Stimulated activated CD8-positive, alpha-beta memory T cell treated with anti-CD3 and anti-CD28 coated beads, Interleukin-15, amount 100 ng/mL, for 1 hour (primary cell): ENCODE data around the gene STRIP2.
"Not testable (repeated sequence)": the region's sequence is repeated elsewhere in the genome, so short reads cannot be mapped to it uniquely, and the experiment has no call there.

Source experiments
- DNase-seq: peaks from one replicate; pipeline ENCODE4 v3.0.0-alpha.2; 2020; ENCODE audit warnings: low read depth

The STRIP2 gene

DNA sequence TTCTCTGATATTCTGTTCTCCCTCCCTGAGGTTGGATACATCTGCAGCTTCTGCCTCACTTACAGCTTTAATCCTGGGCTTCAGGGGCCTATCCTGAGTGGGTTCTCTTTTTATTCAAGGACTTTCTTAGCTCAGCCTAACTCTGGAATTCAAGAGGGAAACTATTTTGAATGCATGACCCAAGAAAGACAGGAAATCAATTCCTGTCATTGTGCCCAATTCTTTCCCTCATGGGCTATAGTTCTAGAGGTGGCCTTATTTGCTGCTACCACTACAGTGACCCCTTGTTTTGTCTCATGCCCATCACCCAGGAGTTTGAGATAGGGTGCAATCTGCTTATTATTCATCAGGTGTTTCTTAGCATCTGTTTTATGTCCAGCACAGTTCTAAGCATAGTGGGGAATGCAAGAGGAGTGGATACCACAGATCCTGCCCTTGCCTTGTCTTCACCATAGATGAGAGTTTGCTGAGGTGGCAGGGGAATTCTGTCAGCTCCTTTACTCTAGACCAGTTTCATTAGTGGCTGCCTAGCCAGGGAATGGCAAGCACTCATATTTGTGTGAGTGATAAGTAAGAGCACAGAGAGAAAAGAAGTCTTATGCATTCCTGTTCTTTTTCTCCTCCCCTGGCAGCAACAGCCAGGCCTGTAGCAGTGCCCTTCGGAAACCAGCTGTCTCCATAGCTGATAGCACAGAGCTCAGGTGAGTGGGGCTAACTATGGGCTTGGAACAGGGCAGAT is 19.4 kb downstream of the STRIP2 start:
- no peak for DNase-seq

DNA sequence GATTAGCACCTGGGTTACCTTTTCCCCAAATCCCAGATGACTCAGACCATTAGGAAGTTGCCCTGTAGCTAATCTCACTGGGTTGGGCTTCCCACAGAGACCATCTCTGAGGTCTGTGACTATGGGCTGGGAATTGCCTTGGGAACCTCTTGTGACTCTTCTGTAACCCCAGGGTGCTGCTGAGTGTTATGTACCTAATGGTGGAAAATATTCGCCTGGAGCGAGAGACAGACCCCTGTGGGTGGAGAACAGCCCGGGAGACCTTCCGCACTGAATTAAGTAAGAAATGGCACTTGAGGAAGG is 20.0 kb downstream of the STRIP2 start:
- no peak for DNase-seq

DNA sequence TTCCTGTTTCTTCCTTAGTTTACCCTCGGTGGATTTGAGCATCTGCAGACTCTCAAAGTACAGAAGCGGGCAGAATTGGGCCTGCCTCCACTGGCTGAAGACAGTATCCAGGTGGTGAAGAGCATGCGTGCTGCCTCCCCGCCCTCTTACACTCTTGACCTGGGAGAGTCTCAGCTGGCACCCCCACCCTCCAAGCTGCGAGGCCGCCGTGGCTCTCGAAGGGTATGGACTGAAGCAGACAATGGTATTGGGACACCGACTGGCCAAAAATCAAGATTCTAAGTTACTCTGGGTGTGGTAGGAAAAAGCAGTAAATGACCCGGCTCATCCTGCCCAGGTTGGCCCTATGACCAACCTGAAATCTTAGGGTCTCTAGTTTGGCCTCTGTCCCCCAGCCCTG is 22.2 kb downstream of the STRIP2 start:
- no peak for DNase-seq

DNA sequence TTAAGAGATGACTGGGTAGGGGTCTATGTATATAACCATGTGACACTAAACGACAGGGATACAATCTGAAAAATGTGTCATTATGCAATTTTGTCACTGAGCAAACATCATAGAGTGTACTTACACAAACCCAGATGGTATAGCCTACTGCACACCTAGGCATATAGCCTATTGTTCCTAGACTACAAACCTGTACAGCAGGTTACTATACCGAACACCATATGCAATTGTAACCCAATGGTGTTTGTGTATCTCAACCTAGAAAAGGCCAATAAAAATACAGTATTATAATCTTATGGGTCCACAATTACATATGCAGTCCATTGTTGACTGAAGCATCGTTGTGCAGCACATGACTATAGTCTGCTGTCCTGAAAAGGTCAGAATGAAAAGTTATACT is 22.9 kb downstream of the STRIP2 start:
- DNase-seq: no peak

DNA sequence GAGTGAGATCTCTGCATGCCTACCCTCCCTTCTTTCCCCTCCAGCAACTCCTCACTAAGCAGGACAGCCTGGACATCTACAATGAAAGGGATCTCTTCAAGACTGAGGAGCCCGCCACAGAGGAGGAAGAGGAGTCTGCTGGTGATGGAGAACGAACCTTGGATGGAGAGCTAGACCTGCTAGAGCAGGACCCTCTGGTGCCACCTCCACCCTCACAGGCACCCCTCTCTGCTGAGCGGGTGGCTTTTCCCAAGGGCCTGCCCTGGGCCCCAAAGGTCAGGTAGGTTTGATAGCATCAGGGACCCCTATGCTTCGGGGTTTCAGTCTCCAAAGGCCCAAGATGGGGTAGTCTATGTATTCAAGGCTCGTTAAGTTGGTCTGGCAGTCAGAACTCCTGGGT is 23.9 kb downstream of the STRIP2 start:
- no peak for DNase-seq

DNA sequence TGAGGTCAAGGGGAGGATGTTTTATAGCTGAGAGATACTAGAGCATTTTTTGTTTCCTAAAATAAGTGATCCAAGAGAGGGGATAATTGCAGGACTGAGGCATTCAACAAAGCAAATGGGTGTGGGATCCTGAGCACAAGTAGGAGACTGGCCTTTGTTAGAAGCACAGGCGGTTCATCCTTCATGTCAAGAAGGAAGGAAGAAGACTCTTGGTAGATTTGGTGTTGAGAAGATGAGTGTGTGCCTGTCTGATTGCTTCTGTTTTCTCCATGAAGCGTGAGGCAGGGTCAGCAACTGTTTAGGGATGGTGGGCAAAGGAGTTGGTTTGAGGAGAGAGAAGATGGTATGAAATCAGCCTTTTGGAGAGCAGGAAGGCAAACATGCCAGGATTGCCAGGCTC is 27.6 kb downstream of the STRIP2 start:
- DNase-seq: no peak

DNA sequence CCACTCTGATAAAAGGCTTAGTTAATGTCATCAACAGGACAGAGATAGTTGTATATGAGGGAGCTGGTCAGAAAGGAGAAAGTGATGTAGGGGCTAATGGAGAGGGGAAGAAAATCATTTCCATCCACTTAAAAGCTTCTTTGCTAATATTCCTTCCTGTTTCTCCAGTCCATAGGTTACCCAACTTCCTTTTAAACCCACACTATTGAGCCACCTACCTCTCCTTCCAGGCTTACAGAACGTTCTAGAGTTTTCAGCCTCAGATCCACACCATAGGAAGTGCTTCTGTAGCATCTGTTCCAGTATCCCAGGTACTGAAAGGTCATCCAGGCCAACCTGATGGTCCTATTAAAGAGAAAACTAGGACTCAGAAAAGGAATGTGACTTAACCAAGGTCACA is 28.2 kb downstream of the STRIP2 start:
- DNase-seq: no peak

DNA sequence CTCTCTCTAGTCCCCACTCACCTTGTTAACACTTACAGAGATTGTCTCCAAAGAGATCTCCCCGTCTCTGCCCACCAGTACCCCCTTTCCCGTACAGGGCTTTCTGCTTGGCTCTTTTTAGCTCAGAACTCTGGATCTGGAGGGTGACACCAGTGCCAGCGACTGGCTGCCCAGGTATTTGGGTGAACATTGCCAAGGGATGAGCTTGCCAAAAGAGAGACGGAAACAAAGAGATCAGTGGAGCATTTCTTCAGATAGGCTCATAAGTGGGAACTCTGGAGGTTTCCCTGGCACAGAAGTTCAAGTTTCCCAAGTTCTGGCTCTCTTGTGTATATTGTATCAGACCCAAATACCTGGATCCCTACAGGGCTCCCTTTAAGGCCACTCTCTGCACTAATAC is 30.0 kb downstream of the STRIP2 start:
- no peak for DNase-seq

DNA sequence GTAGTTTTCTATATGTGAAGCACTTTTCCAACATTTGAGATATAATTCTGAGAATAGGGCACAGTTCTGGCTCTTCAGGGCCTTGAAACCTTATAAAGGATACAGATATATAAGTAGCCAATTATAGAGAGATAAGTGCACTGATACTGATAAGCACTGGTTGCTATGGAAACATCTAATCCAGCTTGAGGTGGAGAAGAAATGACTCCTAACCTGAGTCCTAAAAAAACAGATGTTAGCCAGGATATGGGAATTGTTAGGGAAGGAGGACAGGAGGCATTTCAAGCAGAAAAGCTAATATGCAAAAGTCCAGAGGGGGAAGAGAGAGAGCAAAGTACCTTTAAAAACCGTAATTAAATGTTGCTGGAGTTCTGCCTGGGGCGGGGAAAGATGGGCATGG is 30.8 kb downstream of the STRIP2 start:
- DNase-seq: no peak

DNA sequence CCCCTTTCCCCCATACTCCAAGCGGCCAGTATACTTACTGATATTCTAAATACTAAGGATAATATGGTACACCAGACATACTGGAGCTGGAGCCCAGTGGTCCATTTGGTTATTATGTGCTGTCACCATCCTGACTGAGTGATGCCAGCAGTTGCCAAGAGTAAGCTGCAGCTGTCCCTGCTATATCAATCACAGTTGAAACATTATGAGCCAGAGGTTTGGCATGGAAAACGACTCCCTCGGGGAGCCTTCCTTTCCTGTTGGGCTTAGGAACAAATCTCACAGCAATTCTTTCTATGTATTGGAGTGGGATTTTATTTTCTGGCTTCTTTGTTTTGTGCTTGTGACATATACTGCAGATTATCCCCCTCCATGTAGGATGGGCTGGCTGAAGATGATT is 32.6 kb downstream of the STRIP2 start:
- no peak for DNase-seq

DNA sequence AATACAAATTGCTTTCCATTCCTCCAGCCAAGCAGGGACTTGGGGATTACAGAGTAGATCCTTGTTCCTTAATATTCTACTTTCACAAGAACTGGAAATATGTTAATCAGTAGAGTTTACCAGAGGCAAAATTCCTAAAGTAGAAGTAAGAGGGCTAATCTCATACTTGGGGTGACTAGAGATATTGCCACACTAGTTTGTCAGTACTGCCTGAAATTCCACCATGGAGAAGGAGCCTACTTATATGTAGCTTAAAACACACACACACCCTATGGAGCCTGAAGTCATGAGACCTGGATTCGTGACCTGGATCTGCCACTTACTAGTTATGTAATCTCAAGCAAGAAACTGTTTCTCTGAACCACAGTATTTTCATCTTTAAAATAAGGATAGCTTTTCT is 33.9 kb downstream of the STRIP2 start:
- no peak for DNase-seq

DNA sequence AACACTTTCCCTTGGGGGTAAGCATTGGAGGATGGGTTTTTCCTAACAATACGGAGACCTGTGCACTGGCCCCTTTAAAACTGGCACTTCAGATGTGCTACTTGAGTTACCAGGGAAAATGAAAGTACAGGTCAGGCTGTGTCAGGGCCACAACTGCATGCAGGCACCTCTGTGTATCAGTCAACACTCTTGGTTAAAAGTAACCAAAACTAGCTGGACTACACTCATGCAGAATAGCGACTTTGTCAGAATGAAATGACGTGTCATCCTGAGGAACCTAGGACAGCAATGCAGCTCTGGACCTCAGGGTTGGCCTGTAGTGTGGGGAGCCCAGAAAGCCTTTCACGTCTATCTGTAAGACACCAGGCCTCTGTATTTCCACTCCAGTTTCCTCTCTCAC is 34.3 kb downstream of the STRIP2 start:
- DNase-seq: no peak

DNA sequence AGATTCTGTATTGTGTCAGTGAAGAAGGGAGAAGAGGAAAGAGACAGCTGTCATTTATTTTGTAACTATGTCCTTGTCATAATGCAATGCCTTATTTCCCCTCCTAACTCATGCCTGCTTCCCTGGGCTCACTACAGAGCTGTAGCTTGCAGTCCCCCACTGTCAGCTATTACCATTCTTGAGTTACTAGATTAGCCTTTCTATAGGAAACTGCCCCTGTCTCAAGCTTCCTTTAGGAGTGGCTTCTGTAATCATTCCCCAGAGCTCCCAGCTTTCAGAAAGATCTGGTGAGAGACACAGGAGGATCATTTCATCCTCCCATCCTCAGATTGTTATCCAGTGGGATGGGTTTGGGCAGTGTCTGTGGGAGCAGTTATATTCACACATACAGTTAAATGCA is 35.7 kb downstream of the STRIP2 start:
- no peak for DNase-seq

DNA sequence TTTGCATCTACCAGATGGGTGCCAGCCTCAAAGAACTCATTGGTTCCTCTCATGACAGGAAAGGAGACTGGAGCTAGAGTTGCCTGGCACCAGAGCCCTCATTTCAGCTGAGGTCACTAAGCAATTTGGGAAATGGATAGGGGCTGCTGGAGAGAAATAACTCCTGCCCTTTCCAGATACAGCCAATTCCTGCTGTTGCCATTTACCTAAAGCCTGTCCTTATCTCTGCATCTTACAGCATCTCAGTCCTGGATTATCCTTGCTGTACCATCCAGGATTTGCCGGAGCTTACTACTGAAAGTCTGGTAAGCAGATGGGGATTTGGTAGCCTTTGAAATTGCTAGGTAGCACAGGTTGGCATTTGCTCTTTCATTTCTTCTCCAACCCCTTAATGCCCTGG is 36.2 kb downstream of the STRIP2 start:
- no peak for DNase-seq

DNA sequence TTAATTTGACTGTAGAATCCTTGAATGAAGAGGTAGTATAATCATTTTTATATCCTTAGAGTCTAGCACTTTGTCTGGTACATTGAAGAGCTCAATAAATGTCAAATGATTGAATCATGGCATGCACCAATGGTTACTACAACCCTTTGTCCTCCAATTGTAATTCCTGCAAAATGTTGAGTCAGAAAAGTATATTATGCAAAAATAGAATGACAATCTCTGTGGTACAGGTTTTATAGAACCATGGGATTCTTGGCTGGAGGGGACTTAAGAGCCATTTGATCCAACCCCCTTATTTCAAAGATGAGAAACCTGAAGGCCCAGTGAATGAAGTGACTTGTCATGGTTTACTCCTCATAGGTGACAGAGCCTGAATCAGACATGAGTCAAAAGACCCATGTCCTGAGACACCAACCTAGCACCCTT is 37.2 kb downstream of the STRIP2 start:
- DNase-seq: no peak

DNA sequence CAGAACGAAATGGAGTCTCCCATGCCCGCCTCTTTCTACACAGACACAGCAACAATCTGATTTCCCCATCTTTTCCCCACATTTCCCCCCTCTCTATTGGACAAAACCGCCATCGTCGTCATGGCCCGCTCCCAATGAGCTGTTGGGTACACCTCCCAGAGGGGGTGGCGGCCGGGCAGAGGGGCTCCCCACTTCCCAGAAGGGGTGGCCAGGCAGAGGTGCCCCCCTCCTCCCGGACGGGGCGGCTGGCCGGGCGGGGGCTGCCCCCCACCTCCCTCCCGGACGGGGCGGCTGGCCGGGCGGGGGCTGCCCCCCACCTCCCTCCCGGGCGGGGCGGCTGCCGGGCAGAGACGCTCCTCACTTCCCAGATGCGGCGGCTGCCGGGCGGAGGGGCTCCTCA is 41.7 kb downstream of the STRIP2 start:
- not testable (repeated sequence) for DNase-seq

DNA sequence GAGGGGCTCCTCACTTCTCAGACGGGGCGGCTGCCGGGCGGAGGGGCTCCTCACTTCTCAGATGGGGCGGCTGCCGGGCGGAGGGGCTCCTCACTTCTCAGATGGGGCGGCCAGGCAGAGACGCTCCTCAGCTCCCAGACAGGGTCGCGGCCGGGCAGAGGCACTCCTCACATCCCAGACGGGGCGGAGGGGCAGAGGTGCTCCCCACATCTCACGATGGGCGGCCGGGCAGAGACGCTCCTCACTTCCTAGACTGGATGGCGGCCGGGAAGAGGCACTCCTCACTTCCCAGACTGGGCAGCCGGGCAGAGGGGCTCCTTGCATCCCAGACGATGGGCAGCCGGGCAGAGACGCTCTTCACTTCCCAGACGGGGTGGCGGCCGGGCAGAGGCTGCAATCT is 42.2 kb downstream of the STRIP2 start:
- DNase-seq: not testable (repeated sequence)

DNA sequence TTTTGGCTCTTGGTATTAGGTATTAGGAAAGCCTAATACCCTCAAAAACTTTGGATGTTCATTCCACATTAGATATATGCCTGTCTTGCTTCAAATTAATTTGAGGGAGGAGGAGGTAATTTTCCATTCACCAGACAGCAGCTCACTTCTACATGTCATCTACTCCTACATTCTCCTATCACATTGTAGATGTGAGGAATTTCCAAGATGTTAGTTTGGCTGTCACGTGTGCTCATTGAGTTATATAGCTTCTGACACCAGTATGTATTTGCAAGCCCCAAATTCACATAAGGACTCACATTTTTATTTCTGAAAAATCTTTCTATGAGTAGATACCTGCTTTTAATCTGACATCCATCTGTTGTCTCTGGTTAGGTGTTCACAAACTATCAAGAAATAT is 45.6 kb downstream of the STRIP2 start:
- no peak for DNase-seq

DNA sequence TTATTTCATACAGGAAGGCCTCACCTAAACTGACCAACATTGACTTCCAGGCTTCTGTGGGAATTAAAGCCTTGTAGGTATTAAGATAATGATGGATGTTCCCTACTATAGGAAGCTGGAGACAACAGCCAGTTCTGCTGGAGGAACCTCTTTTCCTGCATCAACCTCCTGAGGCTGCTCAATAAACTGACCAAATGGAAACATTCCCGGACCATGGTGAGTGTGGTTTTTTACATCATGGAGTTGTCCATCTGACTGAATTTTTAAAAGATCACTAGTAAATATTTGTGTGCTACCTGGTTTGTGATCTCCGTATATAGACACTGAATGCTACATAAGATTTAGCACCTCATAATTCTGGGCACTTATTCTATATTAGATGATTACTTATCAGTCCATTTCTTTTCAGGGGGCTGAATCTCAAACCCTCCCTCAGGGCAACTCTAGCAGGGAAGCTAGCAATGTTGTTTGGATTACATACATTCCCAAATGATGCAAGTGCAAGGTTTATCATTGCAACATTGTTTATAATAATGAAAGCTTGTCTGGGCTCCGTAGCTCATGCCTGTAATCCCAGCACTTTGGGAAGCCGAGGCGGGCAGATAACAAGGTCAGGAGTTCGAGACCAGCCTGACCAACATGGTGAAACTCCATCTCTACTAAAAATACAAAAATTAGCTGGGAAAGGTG is 46.6 kb downstream of the STRIP2 start:
- DNase-seq: no peak

DNA sequence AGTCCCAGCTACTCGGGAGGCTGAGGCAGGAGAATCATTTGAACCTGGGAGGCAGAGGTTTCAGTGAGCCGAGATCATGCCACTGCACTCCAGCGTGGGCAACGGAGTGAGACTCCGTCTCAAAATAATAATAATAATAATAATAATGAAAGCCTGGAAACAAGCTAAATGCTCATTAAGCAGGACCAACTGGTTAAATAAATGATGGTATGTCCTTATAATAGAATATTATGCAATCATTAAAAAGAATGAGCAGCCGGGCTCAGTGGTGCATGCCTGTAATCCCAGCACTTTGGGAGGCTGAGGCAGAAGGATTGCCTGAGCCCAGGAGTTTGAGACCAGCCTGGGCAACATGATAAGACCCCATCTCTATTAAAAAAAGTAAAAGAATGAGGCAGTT is 47.1 kb downstream of the STRIP2 start:
- DNase-seq: not testable (repeated sequence)

DNA sequence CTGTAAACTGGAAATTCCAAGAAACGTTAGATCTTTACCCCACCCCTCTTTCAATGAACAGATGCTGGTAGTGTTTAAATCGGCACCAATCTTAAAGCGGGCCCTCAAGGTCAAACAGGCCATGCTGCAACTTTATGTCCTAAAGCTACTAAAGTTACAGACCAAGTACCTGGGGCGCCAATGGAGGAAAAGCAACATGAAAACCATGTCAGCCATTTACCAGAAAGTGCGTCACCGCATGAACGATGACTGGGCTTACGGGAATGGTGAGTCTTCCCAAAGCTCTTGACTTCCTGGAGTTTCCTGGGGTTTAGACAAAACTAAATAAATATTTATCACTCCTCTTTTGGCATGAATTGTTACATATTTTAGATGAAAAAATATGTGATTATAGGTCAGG is 48.5 kb downstream of the STRIP2 start:
- DNase-seq: no peak

DNA sequence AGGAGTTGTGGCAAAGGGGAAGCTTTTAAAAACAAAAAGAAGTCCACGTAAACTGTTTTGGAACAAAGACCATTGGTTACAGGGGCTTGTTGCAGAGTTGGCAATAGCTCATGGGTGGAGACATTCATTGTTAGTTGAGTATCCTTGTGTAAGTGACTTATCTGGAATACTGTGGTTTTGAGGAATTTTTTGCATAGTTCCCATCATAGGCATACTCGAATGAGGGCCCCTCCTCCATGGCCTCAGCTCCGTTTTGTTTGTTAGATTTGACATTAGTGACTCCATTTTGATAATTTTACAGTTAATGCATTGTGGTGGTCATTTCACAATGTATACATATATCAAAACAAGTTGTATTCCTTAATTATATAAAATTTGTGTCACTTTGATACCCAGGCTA is 55.3 kb downstream of the STRIP2 start:
- no peak for DNase-seq

DNA sequence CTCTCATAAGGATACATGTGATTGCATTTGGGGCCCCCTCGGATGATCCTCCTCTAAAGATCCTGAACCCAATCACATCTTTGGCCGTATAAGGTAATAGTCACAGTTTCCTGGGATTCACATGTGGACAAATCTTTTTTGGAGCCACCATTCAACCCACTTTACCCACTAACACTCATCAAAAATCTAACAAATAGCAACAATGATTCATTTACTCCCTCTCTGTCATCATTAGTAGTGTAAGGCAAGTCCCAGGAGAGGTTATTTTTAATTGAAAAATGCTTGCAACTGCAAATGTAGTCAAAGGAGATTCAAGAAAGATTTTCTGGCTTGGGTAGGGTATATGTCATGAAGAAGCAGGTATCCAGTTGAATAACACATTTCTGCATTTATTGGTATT is 58.2 kb downstream of the STRIP2 start:
- DNase-seq: no peak

DNA sequence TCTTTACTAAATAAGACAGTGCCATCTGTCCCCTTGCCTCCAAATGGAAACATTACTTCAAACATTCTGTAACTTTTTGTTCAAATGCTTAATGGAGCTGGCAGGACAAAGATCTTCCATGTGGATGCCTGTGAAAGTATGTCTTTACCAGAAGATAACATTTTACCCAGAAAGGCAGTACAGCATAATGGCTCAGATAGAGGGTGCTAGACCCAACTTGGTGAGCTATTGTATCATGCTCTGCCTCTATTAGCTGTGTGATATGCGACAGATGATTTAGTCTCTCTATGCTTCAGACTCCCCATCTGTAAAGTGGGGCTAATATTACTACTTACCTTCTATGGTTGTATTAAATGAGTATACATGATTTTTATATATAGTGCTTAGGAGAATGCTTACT is 59.3 kb downstream of the STRIP2 start:
- DNase-seq: no peak
